HepG2 (cell line): ENCODE data around the gene RBM45. TPM values are rescaled to one million over a fixed set of nuclear protein-coding genes. Genes with fewer than 3 reads are reported as not detected.

Experiments
- ARHGAP35 ChIP-seq: sonication (generic); formaldehyde crosslinking; IDR thresholded peaks from 2 replicates; pipeline ENCODE4 v1.9.0; 2022; ENCODE audit warnings: mild to moderate bottlenecking, inconsistent platforms, moderate library complexity, missing genetic modification reagents, borderline replicate concordance
- CC2D1A ChIP-seq: sonication (generic); formaldehyde crosslinking; IDR thresholded peaks from 2 replicates; pipeline ENCODE4 v1.8.1; 2023; ENCODE audit warnings: mild to moderate bottlenecking, missing genetic modification reagents
- CENPT ChIP-seq: sonication (generic); formaldehyde crosslinking; IDR thresholded peaks from 2 replicates; pipeline ENCODE4 v1.8.0; 2022; ENCODE audit warnings: low read depth, mild to moderate bottlenecking, moderate library complexity, missing genetic modification reagents
- CREM ChIP-seq, 2 experiments: sonication (generic) in 1 of 2; formaldehyde crosslinking in 1 of 2; IDR thresholded peaks; 2 replicates each; pipeline versions ENCODE4 v1.4.0 to v1.6.1; 2016 to 2020; ENCODE audit warnings: antibody characterized with exemption in 1 of 2, mild to moderate bottlenecking in 1 of 2, missing genetic modification reagents in 1 of 2
- EEA1 ChIP-seq: sonication (generic); formaldehyde crosslinking; IDR thresholded peaks from 2 replicates; pipeline ENCODE4 v1.5.1; 2020; ENCODE audit warnings: mild to moderate bottlenecking, missing genetic modification reagents, borderline replicate concordance
- HES4 ChIP-seq: sonication (generic); formaldehyde crosslinking; IDR thresholded peaks from 2 replicates; pipeline ENCODE4 v1.9.0; 2021; ENCODE audit warnings: mild to moderate bottlenecking, missing genetic modification reagents, borderline replicate concordance
- JDP2 ChIP-seq: sonication (generic); formaldehyde crosslinking; IDR thresholded peaks from 2 replicates; pipeline ENCODE4 v1.8.1; 2022; ENCODE audit warnings: missing genetic modification reagents, borderline replicate concordance
- KLF13 ChIP-seq: sonication (generic); formaldehyde crosslinking; IDR thresholded peaks from 2 replicates; pipeline ENCODE4 v1.4.0; 2020; ENCODE audit warnings: mild to moderate bottlenecking, missing genetic modification reagents
- PAX8 ChIP-seq: sonication (generic); formaldehyde crosslinking; IDR thresholded peaks from 2 replicates; pipeline ENCODE4 v1.8.0; 2022; ENCODE audit warnings: mild to moderate bottlenecking, missing genetic modification reagents, borderline replicate concordance
- SRY ChIP-seq: sonication (generic); formaldehyde crosslinking; IDR thresholded peaks from 2 replicates; pipeline ENCODE4 v1.8.0; 2022; ENCODE audit warnings: mild to moderate bottlenecking, missing genetic modification reagents
- ZBED4 ChIP-seq: sonication (generic); formaldehyde crosslinking; IDR thresholded peaks from 2 replicates; pipeline ENCODE4 v1.4.0; 2020; ENCODE audit warnings: missing genetic modification reagents, borderline replicate concordance
- ZNF17 ChIP-seq: sonication (generic); formaldehyde crosslinking; IDR thresholded peaks from 2 replicates; pipeline ENCODE4 v1.5.0; 2020; ENCODE audit warnings: mild to moderate bottlenecking, missing genetic modification reagents
- ZZZ3 ChIP-seq: sonication (generic); formaldehyde crosslinking; IDR thresholded peaks from 2 replicates; pipeline ENCODE4 v1.4.0; 2020; ENCODE audit warnings: missing genetic modification reagents, mild to moderate bottlenecking, borderline replicate concordance
- polyA plus RNA-seq, 8 experiments: library from polyadenylated mRNA; depleted of rRNA in 3 of 8; stranded (reverse) in 7 of 8; unstranded in 1 of 8; fragments of >200 nt; fragmentation: Illumina TruSeq in 4 of 8; extraction: Trizol in 4 of 8; gene quantifications; 2 replicates each; pipeline versions ENCODE4 v1.2.1 to v1.2.3, GENCODE V29; 2011 to 2016; ENCODE audit warnings: low read depth in 4 of 8, missing spikeins in 1 of 8, mixed read lengths in 1 of 8; ENCODE audit not compliant: insufficient read depth in 1 of 8
- total RNA-seq, 5 experiments: library from RNA; depleted of rRNA; stranded (reverse); fragments of >200 nt; fragmentation: Illumina TruSeq; extraction: Trizol; gene quantifications; 2 replicates each; pipeline ENCODE4 v1.2.3, GENCODE V29; 2016; ENCODE audit warnings: low read depth in 1 of 5
- TF ChIP-seq, protein P1 (sequence below): IDR thresholded peaks from 2 replicates; pipeline ENCODE4 v1.4.0; 2020; ENCODE audit warnings: mild to moderate bottlenecking, missing genetic modification reagents
- TF ChIP-seq, protein P2 (sequence below): sonication (generic); formaldehyde crosslinking; conservative IDR thresholded peaks from 2 replicates; pipeline ENCODE4 v1.8.1; 2023; ENCODE audit warnings: missing genetic modification reagents
- TF ChIP-seq, protein P3 (sequence below): sonication (generic); formaldehyde crosslinking; IDR thresholded peaks from 2 replicates; pipeline ENCODE4 v1.5.0; 2020; ENCODE audit warnings: missing genetic modification reagents

The RBM45 gene
- total and polyA plus RNA-seq, 2 of the 13 experiments (the other 11 are each of a cell fraction or from before 2014, with no cell fraction given): 5.7 to 25.2 TPM

DNA sequence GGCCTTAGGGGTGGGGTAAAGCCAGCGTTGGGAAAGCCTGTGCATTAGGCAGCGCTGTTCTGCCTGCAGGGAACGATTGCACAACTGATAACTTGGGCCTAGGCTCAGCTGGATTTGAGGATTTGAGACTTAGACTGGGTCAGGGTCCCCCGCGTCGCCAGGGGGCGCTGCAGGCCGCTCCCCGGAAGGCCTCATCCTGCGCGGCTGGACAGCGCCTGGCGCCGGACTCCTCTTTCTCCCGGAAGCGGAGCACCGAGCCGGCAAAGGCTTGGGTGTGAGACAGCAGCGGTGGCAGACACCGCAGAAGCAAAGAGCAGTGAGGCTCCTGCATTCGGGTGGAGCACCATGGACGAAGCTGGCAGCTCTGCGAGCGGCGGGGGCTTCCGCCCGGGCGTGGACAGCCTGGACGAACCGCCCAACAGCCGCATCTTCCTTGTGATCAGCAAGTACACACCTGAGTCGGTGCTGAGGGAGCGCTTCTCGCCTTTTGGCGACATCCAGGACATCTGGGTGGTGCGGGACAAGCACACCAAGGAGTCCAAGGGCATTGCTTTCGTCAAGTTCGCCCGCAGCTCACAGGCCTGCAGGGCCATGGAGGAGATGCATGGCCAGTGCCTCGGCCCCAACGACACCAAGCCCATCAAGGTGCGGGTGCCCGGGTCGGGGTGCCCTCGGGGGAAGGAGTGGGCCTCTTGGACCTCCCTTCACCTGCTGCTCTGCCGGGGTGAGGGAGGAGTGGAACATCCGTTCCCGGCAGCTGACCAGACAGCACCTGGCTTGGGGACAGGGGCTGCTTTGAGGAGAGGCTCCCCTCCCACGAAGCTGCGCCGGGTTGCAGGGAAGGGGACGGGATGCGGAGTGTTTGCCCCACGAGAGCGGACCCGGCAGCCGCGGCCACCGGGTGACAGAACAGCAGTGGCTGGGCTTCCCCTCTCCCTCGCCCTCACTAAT is at the start of gene RBM45 (continued):
- TF ChIP-seq, protein P1, sequence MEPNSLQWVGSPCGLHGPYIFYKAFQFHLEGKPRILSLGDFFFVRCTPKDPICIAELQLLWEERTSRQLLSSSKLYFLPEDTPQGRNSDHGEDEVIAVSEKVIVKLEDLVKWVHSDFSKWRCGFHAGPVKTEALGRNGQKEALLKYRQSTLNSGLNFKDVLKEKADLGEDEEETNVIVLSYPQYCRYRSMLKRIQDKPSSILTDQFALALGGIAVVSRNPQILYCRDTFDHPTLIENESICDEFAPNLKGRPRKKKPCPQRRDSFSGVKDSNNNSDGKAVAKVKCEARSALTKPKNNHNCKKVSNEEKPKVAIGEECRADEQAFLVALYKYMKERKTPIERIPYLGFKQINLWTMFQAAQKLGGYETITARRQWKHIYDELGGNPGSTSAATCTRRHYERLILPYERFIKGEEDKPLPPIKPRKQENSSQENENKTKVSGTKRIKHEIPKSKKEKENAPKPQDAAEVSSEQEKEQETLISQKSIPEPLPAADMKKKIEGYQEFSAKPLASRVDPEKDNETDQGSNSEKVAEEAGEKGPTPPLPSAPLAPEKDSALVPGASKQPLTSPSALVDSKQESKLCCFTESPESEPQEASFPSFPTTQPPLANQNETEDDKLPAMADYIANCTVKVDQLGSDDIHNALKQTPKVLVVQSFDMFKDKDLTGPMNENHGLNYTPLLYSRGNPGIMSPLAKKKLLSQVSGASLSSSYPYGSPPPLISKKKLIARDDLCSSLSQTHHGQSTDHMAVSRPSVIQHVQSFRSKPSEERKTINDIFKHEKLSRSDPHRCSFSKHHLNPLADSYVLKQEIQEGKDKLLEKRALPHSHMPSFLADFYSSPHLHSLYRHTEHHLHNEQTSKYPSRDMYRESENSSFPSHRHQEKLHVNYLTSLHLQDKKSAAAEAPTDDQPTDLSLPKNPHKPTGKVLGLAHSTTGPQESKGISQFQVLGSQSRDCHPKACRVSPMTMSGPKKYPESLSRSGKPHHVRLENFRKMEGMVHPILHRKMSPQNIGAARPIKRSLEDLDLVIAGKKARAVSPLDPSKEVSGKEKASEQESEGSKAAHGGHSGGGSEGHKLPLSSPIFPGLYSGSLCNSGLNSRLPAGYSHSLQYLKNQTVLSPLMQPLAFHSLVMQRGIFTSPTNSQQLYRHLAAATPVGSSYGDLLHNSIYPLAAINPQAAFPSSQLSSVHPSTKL (CRISPR knock-in tag): peak; percentile 93
- TF ChIP-seq HES4 (CRISPR knock-in tag): 0 out of 2 replicates have a peak, but pooled peaks have one; percentile 72
- TF ChIP-seq JDP2: no peak
- peak; percentile 83; the same call in 1 of the 2 replicates for TF ChIP-seq KLF13
- TF ChIP-seq PAX8 (CRISPR knock-in tag): peak; percentile 2; the same call in 1 of the 2 replicates
- no peak for TF ChIP-seq ZNF17 (CRISPR knock-in tag)
- TF ChIP-seq, protein P2, sequence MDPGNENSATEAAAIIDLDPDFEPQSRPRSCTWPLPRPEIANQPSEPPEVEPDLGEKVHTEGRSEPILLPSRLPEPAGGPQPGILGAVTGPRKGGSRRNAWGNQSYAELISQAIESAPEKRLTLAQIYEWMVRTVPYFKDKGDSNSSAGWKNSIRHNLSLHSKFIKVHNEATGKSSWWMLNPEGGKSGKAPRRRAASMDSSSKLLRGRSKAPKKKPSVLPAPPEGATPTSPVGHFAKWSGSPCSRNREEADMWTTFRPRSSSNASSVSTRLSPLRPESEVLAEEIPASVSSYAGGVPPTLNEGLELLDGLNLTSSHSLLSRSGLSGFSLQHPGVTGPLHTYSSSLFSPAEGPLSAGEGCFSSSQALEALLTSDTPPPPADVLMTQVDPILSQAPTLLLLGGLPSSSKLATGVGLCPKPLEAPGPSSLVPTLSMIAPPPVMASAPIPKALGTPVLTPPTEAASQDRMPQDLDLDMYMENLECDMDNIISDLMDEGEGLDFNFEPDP (CRISPR knock-in tag): no peak
- TF ChIP-seq SRY (CRISPR knock-in tag): peak; percentile 87
- TF ChIP-seq CC2D1A (CRISPR knock-in tag): no peak
- TF ChIP-seq, protein P3, sequence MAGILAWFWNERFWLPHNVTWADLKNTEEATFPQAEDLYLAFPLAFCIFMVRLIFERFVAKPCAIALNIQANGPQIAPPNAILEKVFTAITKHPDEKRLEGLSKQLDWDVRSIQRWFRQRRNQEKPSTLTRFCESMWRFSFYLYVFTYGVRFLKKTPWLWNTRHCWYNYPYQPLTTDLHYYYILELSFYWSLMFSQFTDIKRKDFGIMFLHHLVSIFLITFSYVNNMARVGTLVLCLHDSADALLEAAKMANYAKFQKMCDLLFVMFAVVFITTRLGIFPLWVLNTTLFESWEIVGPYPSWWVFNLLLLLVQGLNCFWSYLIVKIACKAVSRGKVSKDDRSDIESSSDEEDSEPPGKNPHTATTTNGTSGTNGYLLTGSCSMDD (CRISPR knock-in tag): no peak
- TF ChIP-seq CENPT (CRISPR knock-in tag): peak; percentile 15; the same call in 1 of the 2 replicates
- TF ChIP-seq EEA1 (CRISPR knock-in tag): no peak
- TF ChIP-seq ARHGAP35 (CRISPR knock-in tag): peak; percentile 81; the same call in 1 of the 2 replicates
- peak; percentile 99; the same call in 1 of the 2 replicates for TF ChIP-seq ZZZ3 (CRISPR knock-in tag)
- peak; percentile 46 for TF ChIP-seq CREM (IDR thresholded peaks at IDR 0.05)
- TF ChIP-seq CREM (CRISPR knock-in tag; IDR thresholded peaks at IDR 0.05): no peak
- TF ChIP-seq ZBED4 (CRISPR knock-in tag): peak; percentile 96
